NCI-H1417 treated with DMSO at 0.1 percent for 48 hours (cell line): ENCODE results near the gene CAPRIN1.
"Not testable (repeated sequence)": the region's sequence is repeated elsewhere in the genome, so short reads cannot be mapped to it uniquely, and the experiment has no call there.

Source experiments
- DNase-seq: peaks from one replicate; lab custom pipeline; 2025; lab: John Stamatoyannopoulos, UW

Gene CAPRIN1

DNA sequence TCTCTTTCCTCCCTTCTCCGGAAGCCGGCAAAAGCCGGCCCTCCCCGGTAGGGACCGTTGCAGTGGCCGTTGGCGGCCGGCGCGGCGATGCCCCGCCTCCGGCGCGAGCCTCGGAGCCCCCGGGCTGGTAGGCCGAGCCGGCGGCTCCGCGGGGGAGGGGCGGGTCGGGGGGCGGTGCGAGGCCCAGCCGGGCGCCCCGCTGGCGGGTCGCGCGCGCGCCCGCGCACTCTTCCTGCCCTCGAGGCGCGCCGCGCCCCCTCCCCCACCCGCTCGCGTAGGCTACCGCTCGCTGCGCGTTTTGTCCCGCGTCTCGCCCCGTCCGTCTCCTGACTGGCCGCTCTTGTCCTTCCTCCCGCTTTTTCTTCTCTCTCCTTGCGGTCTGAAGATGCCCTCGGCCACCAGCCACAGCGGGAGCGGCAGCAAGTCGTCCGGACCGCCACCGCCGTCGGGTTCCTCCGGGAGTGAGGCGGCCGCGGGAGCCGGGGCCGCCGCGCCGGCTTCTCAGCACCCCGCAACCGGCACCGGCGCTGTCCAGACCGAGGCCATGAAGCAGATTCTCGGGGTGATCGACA, 591 bp downstream of the CAPRIN1 start:
- DNase-seq = peak; percentile 44

- DNase-seq = no peak
Observed at GRCh38 chr11:34052608-34053160, 1.2 kb downstream of the CAPRIN1 start.

- peak; percentile 15 for DNase-seq
Observed at GRCh38 chr11:34053161-34053686, 1.7 kb downstream of the CAPRIN1 start.

DNA sequence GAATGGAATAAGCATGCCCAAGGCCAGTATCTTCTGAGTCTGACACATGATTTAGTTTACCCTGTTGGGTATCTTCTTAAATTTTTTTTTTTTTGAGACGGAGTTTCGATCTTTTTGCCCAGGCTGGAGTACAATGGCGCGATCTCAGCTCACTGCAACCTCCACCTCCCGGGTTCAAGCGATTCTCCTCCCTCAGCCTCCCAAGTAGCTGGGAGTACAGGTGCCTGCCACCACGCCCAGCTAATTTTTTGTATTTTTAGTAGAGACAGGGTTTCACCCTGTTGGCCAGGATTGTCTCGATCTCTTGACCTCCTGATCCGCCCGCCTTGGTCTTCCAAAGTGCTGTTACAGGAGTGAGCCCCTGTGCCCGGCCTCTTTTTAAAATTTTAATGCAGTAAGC, 2.8 kb downstream of the CAPRIN1 start:
- not testable (repeated sequence) for DNase-seq

GRCh38 chr11:34055218-34056000, 3.9 kb downstream of the CAPRIN1 start:
- no peak for DNase-seq

DNA sequence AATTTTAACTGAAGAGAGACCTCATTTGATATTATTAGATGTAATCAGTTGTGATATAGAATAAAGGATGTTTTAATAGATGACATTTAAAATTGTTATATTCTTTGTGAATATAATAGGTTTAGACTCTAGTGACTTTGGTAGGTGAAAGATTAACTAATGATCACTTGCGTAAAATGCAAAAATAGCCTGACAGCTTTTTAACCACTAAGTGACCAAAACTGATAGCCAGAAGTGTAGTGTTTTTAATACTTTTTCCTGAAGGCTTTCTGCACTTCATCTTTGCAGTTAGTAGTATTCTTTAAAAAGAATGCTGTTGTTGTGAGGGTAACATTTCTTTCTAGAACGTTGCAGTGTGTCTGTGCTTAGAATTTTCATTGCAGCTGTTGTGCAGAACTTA, 5.1 kb downstream of the CAPRIN1 start:
- DNase-seq = no peak

DNA sequence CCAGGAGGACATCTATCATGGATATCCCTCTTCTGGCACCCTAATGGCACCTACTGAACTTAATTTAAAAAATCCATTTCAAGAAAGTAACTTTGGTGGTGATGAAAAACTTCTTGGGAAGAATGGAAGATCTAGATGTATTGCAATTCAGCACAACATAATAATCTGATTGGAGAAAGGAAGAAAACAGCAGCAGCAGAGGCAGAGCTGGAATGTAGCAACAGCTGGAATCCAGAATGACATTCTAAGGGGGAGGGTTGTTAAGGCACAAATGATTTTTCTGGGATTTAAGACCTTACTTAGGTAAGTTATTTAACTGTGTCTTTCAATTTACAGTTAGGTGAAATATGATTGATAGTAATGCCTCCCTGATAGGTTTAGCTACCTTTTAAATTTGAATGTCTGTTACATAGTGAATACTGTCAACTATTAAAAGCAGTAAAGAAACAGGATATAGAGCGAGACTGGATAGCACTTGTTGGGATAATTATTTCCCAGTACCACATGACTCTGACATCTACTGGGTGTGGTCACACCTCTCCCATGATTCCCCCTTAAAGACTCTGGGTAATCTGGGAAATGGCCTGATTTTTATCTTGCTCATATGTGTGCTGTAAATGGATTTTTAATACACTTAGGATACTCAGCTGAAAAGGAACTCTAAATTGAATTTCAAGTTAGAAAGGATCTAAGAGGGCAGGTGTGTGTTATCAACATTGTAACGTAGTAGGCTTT, 11.7 kb downstream of the CAPRIN1 start:
- DNase-seq = no peak

DNA sequence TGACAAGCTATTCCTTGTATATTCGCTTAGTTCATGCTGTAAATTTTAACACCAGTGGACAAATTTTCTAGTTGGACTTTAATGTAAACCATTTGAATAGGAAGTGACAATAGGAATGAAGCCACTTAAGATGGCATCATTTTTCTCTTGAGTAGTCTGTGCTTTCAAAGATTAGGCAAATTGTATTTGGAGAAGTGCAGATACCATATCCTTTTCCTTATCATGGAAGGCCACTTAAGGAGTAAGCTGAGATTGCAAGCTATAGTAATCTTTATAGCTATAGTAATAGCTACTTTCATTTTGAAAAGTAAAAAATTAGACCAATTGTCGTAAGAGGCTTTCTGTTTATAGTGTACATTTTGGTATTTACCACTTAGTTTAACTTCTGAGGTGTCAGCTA, 12.8 kb downstream of the CAPRIN1 start:
- no peak for DNase-seq

- DNase-seq = no peak
Observed at GRCh38 chr11:34065505-34066203, 14.1 kb downstream of the CAPRIN1 start.

GRCh38 chr11:34066766-34067165, 15.2 kb downstream of the CAPRIN1 start:
- DNase-seq = not testable (repeated sequence)

DNA sequence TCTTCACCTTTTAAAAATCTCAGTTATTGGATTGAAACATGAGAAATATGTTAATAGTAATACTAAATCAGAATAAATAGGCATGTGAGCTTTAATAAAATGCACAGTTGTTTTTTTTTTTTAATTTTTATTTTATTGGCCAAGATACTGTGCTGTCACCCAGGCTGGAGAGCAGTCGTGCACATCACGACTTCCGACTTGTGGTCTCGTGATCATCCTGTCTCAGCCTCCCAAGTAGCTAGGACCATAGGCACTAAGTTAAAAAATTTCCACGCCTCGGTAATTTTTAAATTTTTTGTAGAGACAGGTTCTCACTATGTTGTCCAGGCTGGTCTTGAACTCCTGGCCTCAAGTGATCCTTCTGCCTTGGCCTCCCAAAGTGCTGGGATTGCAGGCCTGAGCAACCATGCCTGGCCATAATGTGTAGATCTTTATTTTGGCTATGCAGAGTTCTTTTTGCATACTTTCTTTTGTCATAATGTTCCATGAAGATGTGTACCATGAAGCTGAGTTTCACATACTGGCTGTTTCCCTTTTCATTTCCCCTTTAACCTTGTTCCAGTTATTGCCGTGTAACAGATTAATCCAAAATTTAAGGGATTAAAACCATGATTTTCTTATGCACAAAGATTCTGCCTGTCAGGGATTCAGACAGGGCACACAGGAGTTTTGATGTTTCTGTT, 16.0 kb downstream of the CAPRIN1 start:
- no peak for DNase-seq

- no peak for DNase-seq
Observed at GRCh38 chr11:34068111-34068510, 16.6 kb downstream of the CAPRIN1 start.

- not testable (repeated sequence) for DNase-seq
Observed at GRCh38 chr11:34071306-34071705, 19.8 kb downstream of the CAPRIN1 start.

- DNase-seq = no peak
Observed at GRCh38 chr11:34072041-34072440, 20.5 kb downstream of the CAPRIN1 start.

GRCh38 chr11:34072832-34073231, 21.3 kb downstream of the CAPRIN1 start:
- no peak for DNase-seq

- DNase-seq = no peak
Observed at GRCh38 chr11:34074391-34074790, 22.9 kb downstream of the CAPRIN1 start.

- DNase-seq = no peak
Observed at GRCh38 chr11:34075178-34075820, 23.8 kb downstream of the CAPRIN1 start.

DNA sequence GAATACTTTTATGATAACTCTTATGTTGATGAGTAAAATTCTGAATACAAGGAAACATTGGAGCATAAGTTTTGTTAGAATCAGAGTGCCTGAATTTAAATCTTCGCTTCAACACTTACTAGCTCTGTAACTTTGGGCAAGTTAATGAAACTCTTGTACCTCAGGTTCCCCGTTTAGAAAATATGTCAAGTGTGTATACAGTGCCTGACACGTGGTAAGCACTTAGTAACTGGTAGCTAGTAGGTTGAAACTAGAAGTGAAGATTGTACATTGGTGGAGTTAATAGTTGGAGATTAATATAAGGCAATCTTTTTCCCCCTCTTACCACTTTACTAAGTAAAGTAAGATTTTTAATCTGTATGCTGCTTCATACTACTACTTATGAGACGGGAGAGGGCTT, 29.1 kb downstream of the CAPRIN1 start:
- no peak for DNase-seq

- DNase-seq = no peak
Observed at GRCh38 chr11:34084637-34085036, 33.1 kb downstream of the CAPRIN1 start.

DNA sequence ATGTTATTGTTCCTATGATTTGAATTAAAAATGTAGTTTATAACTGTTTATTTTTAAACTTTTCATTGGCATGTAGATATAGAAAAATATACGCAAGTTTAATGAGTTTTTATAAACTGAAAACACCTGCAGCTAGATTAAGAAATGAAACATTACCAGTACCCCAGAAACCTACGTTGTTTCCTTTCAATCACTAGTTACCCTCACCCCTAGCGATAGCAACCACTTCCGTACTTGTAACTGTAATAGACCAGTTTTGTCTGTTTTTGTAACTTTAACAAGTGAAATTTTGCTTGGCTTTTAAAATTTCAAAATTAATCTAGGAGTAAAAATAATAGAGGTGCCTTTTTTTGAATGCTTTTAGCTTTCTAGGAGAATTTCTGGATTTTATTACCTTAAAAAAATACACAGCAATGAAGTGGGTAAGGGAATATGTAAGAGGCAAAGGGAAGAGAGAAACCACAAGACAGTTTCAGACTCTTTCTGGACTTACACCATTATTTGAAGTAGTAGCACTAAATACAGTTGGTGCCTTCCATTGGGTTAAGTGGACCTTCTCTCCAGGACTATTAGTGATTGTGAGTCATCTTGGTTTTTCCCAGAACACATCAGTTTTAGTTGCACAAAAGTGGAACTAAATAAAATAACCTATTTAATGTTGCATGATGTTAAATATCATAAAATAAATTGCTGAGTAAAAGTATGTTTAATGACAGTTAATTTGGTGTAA, 35.2 kb downstream of the CAPRIN1 start:
- no peak for DNase-seq
